ENCODE data around the gene WBP2NL. TPM values are rescaled to one million over a fixed set of nuclear protein-coding genes. Genes with fewer than 3 reads are reported as not detected.
"Not testable (repeated sequence)": the region's sequence is repeated elsewhere in the genome, so short reads cannot be mapped to it uniquely, and the experiment has no call there.

WBP2NL gene
- total RNA-seq, 4 donors from 2014 or later, result 1.3 to 5.1 (median 2.7) TPM

DNA sequence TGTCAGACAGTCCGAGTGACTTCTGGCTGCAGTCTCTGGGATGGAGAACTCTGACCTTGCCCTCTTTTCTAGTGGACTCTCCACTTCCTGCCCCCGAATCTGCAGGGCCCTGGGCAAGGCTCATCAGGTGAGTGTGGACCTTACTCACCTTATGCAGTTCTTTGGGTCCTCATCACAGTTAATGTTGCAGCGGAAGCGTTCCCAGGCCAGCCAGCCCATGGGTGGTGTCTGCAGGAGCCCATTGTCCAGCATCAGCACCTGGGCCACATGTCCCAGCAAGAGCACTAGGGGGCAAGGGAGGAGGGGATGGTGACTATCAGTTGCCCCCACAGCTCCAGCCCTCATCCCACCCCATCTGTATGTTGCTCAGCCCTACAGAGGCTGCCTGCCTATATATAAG lies 69.7 kb downstream of the WBP2NL start:
- no peak for DNase-seq
- H3K4me1 ChIP-seq, result peaks cover 10 to 17% of the 10 kb centered on the region in 2 donors
- no peaks in the 10 kb centered on the region for H3K27me3 ChIP-seq
- no peak overlapping the region for H3K27ac ChIP-seq
- intact Hi-C loops (cut with DNase I), result no loop called here
- TF ChIP-seq POLR2A (IDR thresholded peaks at IDR 0.05), result no peak
- TF ChIP-seq, protein P1, sequence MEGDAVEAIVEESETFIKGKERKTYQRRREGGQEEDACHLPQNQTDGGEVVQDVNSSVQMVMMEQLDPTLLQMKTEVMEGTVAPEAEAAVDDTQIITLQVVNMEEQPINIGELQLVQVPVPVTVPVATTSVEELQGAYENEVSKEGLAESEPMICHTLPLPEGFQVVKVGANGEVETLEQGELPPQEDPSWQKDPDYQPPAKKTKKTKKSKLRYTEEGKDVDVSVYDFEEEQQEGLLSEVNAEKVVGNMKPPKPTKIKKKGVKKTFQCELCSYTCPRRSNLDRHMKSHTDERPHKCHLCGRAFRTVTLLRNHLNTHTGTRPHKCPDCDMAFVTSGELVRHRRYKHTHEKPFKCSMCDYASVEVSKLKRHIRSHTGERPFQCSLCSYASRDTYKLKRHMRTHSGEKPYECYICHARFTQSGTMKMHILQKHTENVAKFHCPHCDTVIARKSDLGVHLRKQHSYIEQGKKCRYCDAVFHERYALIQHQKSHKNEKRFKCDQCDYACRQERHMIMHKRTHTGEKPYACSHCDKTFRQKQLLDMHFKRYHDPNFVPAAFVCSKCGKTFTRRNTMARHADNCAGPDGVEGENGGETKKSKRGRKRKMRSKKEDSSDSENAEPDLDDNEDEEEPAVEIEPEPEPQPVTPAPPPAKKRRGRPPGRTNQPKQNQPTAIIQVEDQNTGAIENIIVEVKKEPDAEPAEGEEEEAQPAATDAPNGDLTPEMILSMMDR (IDR thresholded peaks at IDR 0.05), result no peak
- H3K36me3 ChIP-seq, result peaks cover 0 to 8% of the 10 kb centered on the region in 2 donors
- 95 to 98% methylated on average over 4 of the region's 4 CpGs for WGBS, 2 donors
- no peaks in the 10 kb centered on the region for H3K9me3 ChIP-seq
- H3K4me3 ChIP-seq (replicated peaks in 1 of 3), result no peak overlapping the region

DNA sequence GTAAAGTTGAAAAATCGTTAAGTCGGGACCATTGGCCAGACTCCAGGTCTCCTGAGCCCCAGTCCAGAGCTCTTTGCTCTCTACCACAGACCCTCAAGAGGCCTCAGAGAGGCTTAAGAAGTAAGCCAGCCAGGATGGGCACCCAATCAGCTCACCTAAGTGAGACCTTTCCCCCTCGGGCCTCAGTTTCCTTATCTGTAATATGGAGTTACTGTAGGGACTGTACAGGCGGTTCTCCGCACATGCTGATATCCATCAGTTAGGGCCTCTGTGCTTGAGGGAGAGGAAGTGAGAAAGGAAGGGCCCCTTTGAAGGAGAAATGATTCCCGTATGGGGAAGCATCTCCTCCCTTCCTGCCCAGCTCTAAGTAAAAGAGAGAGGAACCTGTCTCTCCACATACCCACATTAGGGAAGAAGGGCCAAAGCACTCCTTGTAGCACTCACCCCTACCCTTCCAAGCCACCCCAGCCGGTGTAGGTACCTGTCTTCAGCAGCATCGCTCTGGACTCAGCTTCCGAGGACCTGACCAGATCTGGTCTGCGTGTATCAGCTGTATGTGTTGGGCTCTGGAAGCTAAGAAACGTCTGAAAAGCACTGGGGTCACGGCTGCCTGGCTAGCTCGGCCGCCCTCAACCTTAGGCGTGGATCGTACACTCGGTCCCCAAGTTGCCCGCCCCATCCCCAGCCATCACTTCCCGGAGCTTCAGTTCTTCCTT lies 71.4 kb downstream of the WBP2NL start:
- intact Hi-C loops (cut with DNase I), result loop anchor here (10.0 kb wide), 1 partner anchor 115 kb away; the partner anchor contains the start of gene SMIM45

DNA sequence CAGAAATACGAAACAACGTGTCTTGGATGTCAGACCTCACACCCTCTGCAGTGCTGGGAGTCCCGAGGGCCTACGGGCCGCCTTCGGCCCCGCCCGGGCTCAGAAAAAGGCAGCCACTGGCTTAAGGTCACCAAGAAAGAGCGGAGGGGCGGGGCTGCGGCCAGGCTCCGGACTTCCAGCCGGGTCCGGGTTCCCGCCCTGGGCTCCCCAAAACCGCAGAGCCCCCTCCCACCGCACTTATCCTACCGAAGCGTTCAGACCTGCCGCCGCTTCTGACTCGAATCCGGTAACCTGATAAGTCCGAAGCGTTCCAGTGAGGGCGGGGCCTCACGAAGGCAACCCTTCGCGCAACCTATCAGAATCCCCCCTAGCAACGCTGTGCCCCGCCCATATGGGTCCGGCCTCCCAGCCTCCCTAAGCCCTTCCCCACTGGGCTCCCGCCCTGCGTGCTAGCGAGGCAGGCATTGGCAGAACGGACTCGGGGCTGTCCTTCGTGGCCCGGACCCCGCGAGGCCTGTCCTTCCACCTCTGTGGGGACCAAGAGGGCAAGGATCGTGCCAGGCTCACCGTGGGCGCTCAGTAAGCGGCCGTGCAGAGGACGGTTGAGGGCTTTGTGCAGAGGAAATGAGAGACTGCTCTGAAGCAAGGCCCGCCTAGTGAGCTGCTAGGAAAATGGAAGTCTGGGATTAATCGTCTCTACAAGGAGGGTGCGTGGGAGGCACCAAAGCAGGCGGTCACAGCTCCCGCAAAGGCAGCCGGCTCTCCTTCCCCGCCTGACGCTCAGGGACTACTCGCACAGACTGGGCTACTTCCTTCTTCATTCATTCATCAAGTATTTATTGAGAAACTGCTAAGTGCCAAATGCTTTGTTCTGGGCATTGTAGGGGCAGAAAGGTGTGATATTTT lies 72.2 kb downstream of the WBP2NL start, which contains the start of gene NAGA:
Gene NAGA (minus strand): TSS at position 296 of the 906 bp plus-strand sequence. CDS start 515 bp downstream, outside the sequence.
- H3K4me3 ChIP-seq (replicated peaks in 1 of 3), result peak within 1 kb of the TSS; percentile 11 to 42 (median 35)
- peak; percentile 97 to 98 for DNase-seq
- peaks cover 25 to 31% of the 10 kb centered on the region in 2 donors for H3K4me1 ChIP-seq
- no peaks in the 10 kb centered on the region for H3K9me3 ChIP-seq
- peak within 1 kb of the TSS; percentile 56 to 84 (median 69) for H3K27ac ChIP-seq
- peaks cover 0 to 8% of the 10 kb centered on the region in 2 donors for H3K36me3 ChIP-seq
- 2 to 3% methylated on average over 22 to 23 of the region's 56 CpGs for WGBS, 2 donors
- intact Hi-C loops (cut with DNase I), result loop anchor here (10.0 kb wide), 1 partner anchor 116 kb away; the partner anchor contains the start of gene SMIM45
- TF ChIP-seq, protein P1 (IDR thresholded peaks at IDR 0.05), result no peak
- peak in 1 of 2 donors; percentile 90 for TF ChIP-seq POLR2A (IDR thresholded peaks at IDR 0.05)
- H3K27me3 ChIP-seq, result no peaks in the 10 kb centered on the region

More for the DNA sequence above, 71.4 kb downstream of the WBP2NL start:
- H3K4me1 ChIP-seq, result peaks cover 22 to 26% of the 10 kb centered on the region in 2 donors
- TF ChIP-seq, protein P1 (IDR thresholded peaks at IDR 0.05), result no peak
- no peak for TF ChIP-seq POLR2A (IDR thresholded peaks at IDR 0.05)
- peak overlapping the region; percentile 44 to 84 (median 56) for H3K27ac ChIP-seq
- WGBS, 2 donors, result 28 to 30% methylated on average over 10 to 11 of the region's 19 CpGs
- H3K36me3 ChIP-seq, result peaks cover 0 to 8% of the 10 kb centered on the region in 2 donors
- no peaks in the 10 kb centered on the region for H3K9me3 ChIP-seq
- no peaks in the 10 kb centered on the region for H3K27me3 ChIP-seq
- peak overlapping the region; percentile 11 to 42 (median 35) for H3K4me3 ChIP-seq (replicated peaks in 1 of 3)
- DNase-seq, result no peak

DNA sequence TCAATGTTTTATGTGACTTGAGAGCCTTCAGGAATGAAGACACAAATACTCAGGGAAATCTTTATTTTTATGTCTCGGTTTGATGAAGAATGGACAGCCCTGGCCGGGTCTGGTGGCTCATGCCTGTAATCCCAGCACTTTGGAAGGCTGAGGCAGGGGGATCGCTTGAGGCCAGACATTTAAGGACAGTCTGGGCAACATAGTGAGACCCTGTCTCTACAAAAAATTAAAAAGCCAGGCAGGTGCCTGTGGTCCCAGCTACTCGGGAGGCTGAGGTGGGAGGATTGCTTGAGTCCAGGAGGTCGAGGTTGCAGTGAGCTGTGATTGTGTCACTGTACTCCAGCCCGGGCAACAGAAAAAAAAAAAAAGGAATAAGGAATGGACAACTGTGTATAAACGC lies 72.9 kb downstream of the WBP2NL start:
- 80 to 84% methylated on average over 7 of the region's 7 CpGs for WGBS, 2 donors
- peak overlapping the region in 2 of 3 donors; percentile 56 to 84 for H3K27ac ChIP-seq
- peaks cover 0 to 12% of the 10 kb centered on the region in 2 donors for H3K36me3 ChIP-seq
- not testable (repeated sequence) for H3K4me3 ChIP-seq (replicated peaks in 1 of 3); H3K9me3 ChIP-seq; H3K27me3 ChIP-seq; DNase-seq
- peaks cover 25 to 31% of the 10 kb centered on the region in 2 donors for H3K4me1 ChIP-seq
- intact Hi-C loops (cut with DNase I), result loop anchor here (10.0 kb wide), 1 partner anchor 117 kb away; the partner anchor contains the start of gene SMIM45

DNA sequence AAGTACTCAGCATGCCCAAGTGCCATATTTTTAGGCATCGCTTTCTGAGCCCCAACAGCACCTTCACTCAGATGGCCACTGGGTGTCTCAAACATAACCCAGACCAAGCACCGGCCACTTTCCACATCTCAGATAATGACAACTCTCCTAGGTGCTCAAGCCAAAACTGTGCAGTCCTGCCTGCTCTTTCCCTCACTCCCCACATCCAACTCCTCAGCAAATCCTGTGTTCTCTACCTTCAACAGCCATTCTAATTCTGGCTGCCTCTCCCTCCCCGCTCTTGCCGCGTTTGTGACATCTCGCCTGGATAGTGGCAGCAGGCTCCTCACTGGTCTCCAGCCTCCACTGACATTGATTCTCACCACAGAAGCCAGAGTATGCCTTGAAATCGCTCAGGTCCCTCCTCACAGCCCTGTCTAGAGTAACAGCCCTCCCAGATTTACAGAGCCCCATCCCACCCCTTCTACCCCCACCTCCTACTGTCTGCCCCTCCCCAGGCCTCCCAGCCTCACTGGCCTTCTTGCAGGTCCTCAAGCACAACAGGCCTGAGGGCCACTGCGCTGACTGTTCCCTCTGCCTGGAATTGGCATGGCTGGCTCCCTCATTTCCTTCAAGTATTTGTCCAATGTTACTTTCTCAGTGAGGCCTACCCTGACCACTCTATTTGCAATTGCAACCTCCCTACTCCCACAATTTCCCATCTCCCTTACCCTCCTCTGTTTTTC lies 74.2 kb downstream of the WBP2NL start:
- no peak for DNase-seq
- Histone ChIP-seq H3K9me3 (no peaks in the 10 kb centered on the region), H3K27me3 (no peaks in the 10 kb centered on the region), H3K4me1 (peaks cover 25 to 33% of the 10 kb centered on the region in 2 donors), H3K36me3 (peaks cover 0 to 5% of the 10 kb centered on the region in 2 donors), H3K4me3 (replicated peaks in 1 of 3) (no peak overlapping the region), H3K27ac (no peak overlapping the region)
- 82 to 85% methylated on average over 8 of the region's 8 CpGs for WGBS, 2 donors
- intact Hi-C loops (cut with DNase I), result loop anchor here (10.0 kb wide), 1 partner anchor 118 kb away; the partner anchor contains the start of gene SMIM45
- TF ChIP-seq, protein P1 (IDR thresholded peaks at IDR 0.05), result no peak
- TF ChIP-seq POLR2A (IDR thresholded peaks at IDR 0.05), result no peak

Data from thyroid gland (tissue), 4 donors.